Ecto neural progenitor cell (in vitro differentiated cells): ENCODE results near the gene FSTL4.

Experiments
- DNase-seq: peaks from one replicate; pipeline ENCODE4 v3.0.0-alpha.2; 2018; ENCODE audit warnings: low spot score

The FSTL4 gene

GRCh38 chr5:133514456-133514855 is 97.9 kb downstream of the FSTL4 start:
- no peak for DNase-seq

- peak; percentile 19 for DNase-seq
These were observed 99.4 kb downstream of the FSTL4 start for GRCh38 chr5:133512896-133513295.

- DNase-seq = peak; percentile 32
These were observed 100.6 kb downstream of the FSTL4 start for GRCh38 chr5:133511653-133512235.

GRCh38 chr5:133510634-133511262 is 101.6 kb downstream of the FSTL4 start:
- DNase-seq = no peak

- no peak for DNase-seq
These were observed 102.6 kb downstream of the FSTL4 start for GRCh38 chr5:133509742-133510079.

- no peak for DNase-seq
These were observed 103.2 kb downstream of the FSTL4 start for GRCh38 chr5:133508845-133509741.

GRCh38 chr5:133508331-133508730 is 104.0 kb downstream of the FSTL4 start:
- DNase-seq = no peak

GRCh38 chr5:133506181-133506580 is 106.2 kb downstream of the FSTL4 start:
- no peak for DNase-seq

GRCh38 chr5:133503511-133503910 is 108.8 kb downstream of the FSTL4 start:
- no peak for DNase-seq

GRCh38 chr5:133499895-133500294 is 112.4 kb downstream of the FSTL4 start:
- DNase-seq = peak; percentile 9

- DNase-seq = peak; percentile 18
These were observed 114.6 kb downstream of the FSTL4 start for GRCh38 chr5:133497608-133498348.

- peak; percentile 29 for DNase-seq
These were observed 115.7 kb downstream of the FSTL4 start for GRCh38 chr5:133496631-133497030.

GRCh38 chr5:133494923-133495246 is 117.5 kb downstream of the FSTL4 start:
- DNase-seq = no peak

GRCh38 chr5:133494232-133494922 is 118.0 kb downstream of the FSTL4 start:
- DNase-seq = peak; percentile 1

- no peak for DNase-seq
These were observed 122.7 kb downstream of the FSTL4 start for GRCh38 chr5:133489632-133490031.

- DNase-seq = no peak
These were observed 125.2 kb downstream of the FSTL4 start for GRCh38 chr5:133487093-133487492.

- DNase-seq = no peak
These were observed 126.9 kb downstream of the FSTL4 start for GRCh38 chr5:133485468-133485867.

GRCh38 chr5:133483406-133484090 is 128.8 kb downstream of the FSTL4 start:
- no peak for DNase-seq

GRCh38 chr5:133482028-133482427 is 130.3 kb downstream of the FSTL4 start:
- DNase-seq = no peak

- DNase-seq = no peak
These were observed 131.5 kb downstream of the FSTL4 start for GRCh38 chr5:133480866-133481265.

- no peak for DNase-seq
These were observed 132.0 kb downstream of the FSTL4 start for GRCh38 chr5:133480366-133480765.
